Left ventricle myocardium inferior (tissue), 1 donor: ENCODE data around the gene SDK2. TPM values are rescaled to one million over a fixed set of nuclear protein-coding genes. Genes with fewer than 3 reads are reported as not detected.

Source experiments
- DNase-seq: peaks from one replicate; pipeline ENCODE4 v3.0.0-alpha.2; 2020
- H3K27ac ChIP-seq: fragments of 200-600 bp; replicated peaks from 2 replicates; pipeline ENCODE4 v1.8.0; 2021
- H3K27me3 ChIP-seq: fragments of 200-600 bp; 2 replicates; pipeline ENCODE4 v1.8.0; 2021; ENCODE audit warnings: low read depth
- H3K36me3 ChIP-seq: fragments of 200-600 bp; 2 replicates; pipeline ENCODE4 v1.8.0; 2021
- H3K4me1 ChIP-seq: fragments of 200-600 bp; 2 replicates; pipeline ENCODE4 v1.8.0; 2021
- H3K4me3 ChIP-seq: fragments of 200-600 bp; 2 replicates; pipeline ENCODE4 v1.8.0; 2021; ENCODE audit warnings: mild to moderate bottlenecking, moderate library complexity
- H3K9me3 ChIP-seq: fragments of 200-600 bp; replicated peaks from 2 replicates; pipeline ENCODE4 v1.8.0; 2021
- CTCF ChIP-seq: fragments of 200-600 bp; IDR thresholded peaks from 2 replicates; pipeline ENCODE4 v1.8.0; 2021; ENCODE audit warnings: antibody characterized with exemption, mild to moderate bottlenecking, borderline replicate concordance
- intact Hi-C: fragments of 100-400 bp; cut with micrococcal nuclease; formaldehyde crosslinking; loops from one replicate; pipeline ENCODE4 v1.11.0; 2022
- total RNA-seq: library from RNA; stranded (reverse); fragmentation: NEBNext Ultra II Directional; extraction: Animal tissue kit (Norgen Biotek cat#: 25700); gene quantifications from one replicate; pipeline ENCODE4 v1.2.1, GENCODE V29; 2021
- donor health status: DM: no; HTN: yes; CAD: no; lungs with severe emphysema.

SDK2 gene
- total RNA-seq, 1 donor from 2014 or later: 2.2 TPM

GRCh38 chr17:73531158-73531557, 113.1 kb downstream of the SDK2 start:
- no peaks in the 10 kb centered on the region for H3K9me3 ChIP-seq
- peaks cover 4% of the 10 kb centered on the region for H3K27me3 ChIP-seq
- intact Hi-C loops: no loop called here
- H3K27ac ChIP-seq: no peak overlapping the region
- no peak for TF ChIP-seq CTCF
- no peak overlapping the region for H3K4me3 ChIP-seq
- peaks cover 14% of the 10 kb centered on the region for H3K4me1 ChIP-seq
- H3K36me3 ChIP-seq: no peaks in the 10 kb centered on the region
- no peak for DNase-seq

- TF ChIP-seq CTCF: no peak
- intact Hi-C loops: no loop called here
- Histone ChIP-seq H3K36me3 (no peaks in the 10 kb centered on the region), H3K27ac (no peak overlapping the region), H3K4me3 (no peak overlapping the region), H3K9me3 (no peaks in the 10 kb centered on the region), H3K4me1 (peaks cover 13% of the 10 kb centered on the region), H3K27me3 (no peaks in the 10 kb centered on the region)
- no peak for DNase-seq
These were observed 115.6 kb downstream of the SDK2 start for GRCh38 chr17:73528679-73529078.

- Histone ChIP-seq H3K4me3 (no peak overlapping the region), H3K9me3 (no peaks in the 10 kb centered on the region), H3K4me1 (no peaks in the 10 kb centered on the region), H3K36me3 (no peaks in the 10 kb centered on the region), H3K27ac (no peak overlapping the region), H3K27me3 (no peaks in the 10 kb centered on the region)
- no peak for DNase-seq
- intact Hi-C loops: no loop called here
- TF ChIP-seq CTCF: no peak
These were observed 117.3 kb downstream of the SDK2 start for GRCh38 chr17:73526952-73527351.

GRCh38 chr17:73524941-73525679, 119.1 kb downstream of the SDK2 start:
- Histone ChIP-seq H3K27ac (no peak overlapping the region), H3K9me3 (no peaks in the 10 kb centered on the region), H3K36me3 (no peaks in the 10 kb centered on the region), H3K27me3 (no peaks in the 10 kb centered on the region), H3K4me1 (no peaks in the 10 kb centered on the region), H3K4me3 (no peak overlapping the region)
- DNase-seq: no peak
- no peak for TF ChIP-seq CTCF
- intact Hi-C loops: no loop called here

GRCh38 chr17:73522696-73523095, 121.5 kb downstream of the SDK2 start:
- Histone ChIP-seq H3K27me3 (no peaks in the 10 kb centered on the region), H3K27ac (no peak overlapping the region), H3K36me3 (no peaks in the 10 kb centered on the region), H3K9me3 (no peaks in the 10 kb centered on the region), H3K4me1 (no peaks in the 10 kb centered on the region), H3K4me3 (no peak overlapping the region)
- no peak for DNase-seq
- intact Hi-C loops: no loop called here
- TF ChIP-seq CTCF: no peak
